OCI-LY7 (cell line): ENCODE results near the gene LDHD. TPM values are rescaled to one million over a fixed set of nuclear protein-coding genes. Genes with fewer than 3 reads are reported as not detected.
A peak's percentile ranks its signal among the peaks of the same experiment; 100 is the strongest.

Experiments
- BruUV-seq: library from RNA; stranded (reverse); fragments of 400-500 nt; replicated peaks from 2 replicates; lab custom pipeline; 2021; lab: Mats Ljungman, UMichigan
- CTCF ChIA-PET: fragments of 300-600 bp; sonication (Branson Sonifier 250); formaldehyde crosslinking; loops from one replicate; lab custom pipeline; 2022; ENCODE audit warnings: antibody characterized with exemption; ENCODE audit not compliant: unreplicated experiment; lab: Charles Lee
- POLR2A ChIA-PET: fragments of 300-600 bp; sonication (Branson Sonifier 250); formaldehyde crosslinking; loops from one replicate; lab custom pipeline; 2022; ENCODE audit warnings: antibody characterized with exemption; lab: Charles Lee
- DNase-seq: peaks from one replicate; pipeline ENCODE4 v3.0.0-alpha.2; 2015; ENCODE audit warnings: low spot score
- H2AFZ ChIP-seq: fragments of 200-600 bp; sonication (generic), shearing (Covaris generic); 2 replicates; pipeline ENCODE4 v1.6.1; 2014; ENCODE audit warnings: mild to moderate bottlenecking, antibody characterized with exemption, low read length, moderate library complexity
- H3K27ac ChIP-seq: fragments of 200-600 bp; sonication (generic); 2 replicates; pipeline ENCODE4 v1.5.1; 2014; ENCODE audit warnings: mixed run types, low read depth, mild to moderate bottlenecking, moderate library complexity, low read length, inconsistent platforms; ENCODE audit not compliant: poor library complexity, severe bottlenecking
- H3K36me3 ChIP-seq: fragments of 200-600 bp; sonication (generic); 2 replicates; pipeline ENCODE4 v1.6.1; 2014; ENCODE audit warnings: mild to moderate bottlenecking, antibody characterized with exemption, low read length, moderate library complexity, mixed read lengths; ENCODE audit not compliant: insufficient read depth
- H3K4me1 ChIP-seq: fragments of 200-600 bp; sonication (generic); 2 replicates; pipeline ENCODE4 v1.5.1; 2014; ENCODE audit warnings: mild to moderate bottlenecking, low read length; ENCODE audit not compliant: insufficient read depth, poor library complexity, severe bottlenecking
- H3K4me2 ChIP-seq: fragments of 200-600 bp; sonication (generic); 2 replicates; pipeline ENCODE4 v1.6.1; 2014; ENCODE audit warnings: mild to moderate bottlenecking, low read length
- H3K4me3 ChIP-seq: fragments of 200-600 bp; sonication (generic); 2 replicates; pipeline ENCODE4 v1.5.1; 2014; ENCODE audit warnings: mild to moderate bottlenecking, low read depth, low read length; ENCODE audit not compliant: poor library complexity, severe bottlenecking
- H3K79me2 ChIP-seq: fragments of 200-600 bp; sonication (generic); 2 replicates; pipeline ENCODE4 v1.6.1; 2016; ENCODE audit warnings: low read depth, mild to moderate bottlenecking, low read length, moderate library complexity, mixed read lengths; ENCODE audit not compliant: insufficient read depth
- H3K9me2 ChIP-seq: fragments of 200-600 bp; sonication (generic); 2 replicates; pipeline ENCODE4 v1.6.1; 2016; ENCODE audit warnings: mild to moderate bottlenecking, low read length, mixed read lengths; ENCODE audit not compliant: insufficient read depth
- H3K9me3 ChIP-seq: fragments of 200-600 bp; sonication (generic); 2 replicates; pipeline ENCODE4 v1.6.1; 2014; ENCODE audit warnings: mild to moderate bottlenecking, mixed run types, low read length, mixed read lengths
- H4K20me1 ChIP-seq: fragments of 200-600 bp; sonication (generic); 2 replicates; pipeline ENCODE4 v1.6.1; 2014; ENCODE audit warnings: mild to moderate bottlenecking, antibody characterized with exemption, low read length, moderate library complexity, mixed read lengths; ENCODE audit not compliant: insufficient read depth
- EZH2phosphoT487 ChIP-seq: fragments of 200-600 bp; sonication (generic); IDR thresholded peaks from 2 replicates; pipeline ENCODE4 v1.6.1; 2018; ENCODE audit warnings: low read depth, borderline replicate concordance, mild to moderate bottlenecking, mixed run types, antibody characterized with exemption, low read length, moderate library complexity, mixed read lengths
- intact Hi-C: fragments of 100-400 bp; cut with micrococcal nuclease; formaldehyde crosslinking; loops from one replicate; pipeline ENCODE4 v1.10.0; 2022; ENCODE audit not compliant: unreplicated experiment
- total RNA-seq, 2 experiments: library from RNA; depleted of rRNA in 1 of 2; stranded (reverse); fragments of >200 nt in 1 of 2; shearing (Covaris generic) in 1 of 2; gene quantifications; 2 replicates each; pipeline ENCODE4 v1.2.3, GENCODE V29; 2014 to 2022
- TF ChIP-seq, protein P1 (sequence below): fragments of 200-600 bp; sonication (generic); conservative IDR thresholded peaks from 2 replicates; pipeline ENCODE4 v1.5.1; 2014; ENCODE audit warnings: mild to moderate bottlenecking, antibody characterized with exemption, low read length, moderate library complexity, mixed read lengths

The LDHD gene
- total RNA-seq, 2 experiments from 2014 or later = 0.09 to 0.48 TPM

DNA sequence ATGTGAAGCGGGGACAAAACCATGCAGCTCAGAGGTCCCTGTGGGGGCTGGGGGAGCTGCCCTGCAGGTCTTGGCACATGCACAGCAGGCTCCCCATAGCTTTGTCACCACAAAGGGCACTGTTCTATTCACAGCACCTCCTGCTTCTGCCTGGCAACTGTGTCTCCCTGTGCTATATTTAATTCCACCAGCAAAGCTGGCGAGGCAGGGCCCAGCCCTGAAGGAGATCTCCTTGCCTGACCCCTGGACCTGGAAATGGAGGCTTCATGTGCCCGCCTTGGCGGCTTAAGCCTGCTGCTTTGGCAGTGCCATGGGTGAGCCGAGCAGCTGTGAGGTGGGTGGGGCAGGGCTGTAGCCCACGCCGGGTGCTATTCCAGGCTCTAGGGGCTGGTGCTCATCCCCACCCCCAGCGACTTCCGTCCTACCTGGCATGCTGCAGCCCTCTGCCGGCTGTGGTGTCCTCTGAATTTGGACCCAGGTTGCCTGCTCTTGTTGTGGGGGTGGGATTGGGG, 6.8 kb downstream of the LDHD start:
- intact Hi-C loops = loop anchor here (2.0 kb wide), 1 partner anchor 401 kb away; no protein-coding TSS in a partner anchor
- Histone ChIP-seq H3K4me1 (peaks cover 71% of the 10 kb centered on the region), H3K4me2 (peak overlapping the region; percentile 70), H3K36me3 (no peaks in the 10 kb centered on the region), H3K9me2 (no peaks in the 10 kb centered on the region), H2AFZ (peak overlapping the region; percentile 82; the same call in 1 of the 2 replicates), H3K4me3 (peak overlapping the region; percentile 53), H4K20me1 (no peaks in the 10 kb centered on the region), H3K79me2 (no peaks in the 10 kb centered on the region), H3K9me3 (no peaks in the 10 kb centered on the region), H3K27ac (peak overlapping the region; percentile 64)
- TF ChIP-seq EZH2phosphoT487 = no peak
- TF ChIP-seq, protein P1, sequence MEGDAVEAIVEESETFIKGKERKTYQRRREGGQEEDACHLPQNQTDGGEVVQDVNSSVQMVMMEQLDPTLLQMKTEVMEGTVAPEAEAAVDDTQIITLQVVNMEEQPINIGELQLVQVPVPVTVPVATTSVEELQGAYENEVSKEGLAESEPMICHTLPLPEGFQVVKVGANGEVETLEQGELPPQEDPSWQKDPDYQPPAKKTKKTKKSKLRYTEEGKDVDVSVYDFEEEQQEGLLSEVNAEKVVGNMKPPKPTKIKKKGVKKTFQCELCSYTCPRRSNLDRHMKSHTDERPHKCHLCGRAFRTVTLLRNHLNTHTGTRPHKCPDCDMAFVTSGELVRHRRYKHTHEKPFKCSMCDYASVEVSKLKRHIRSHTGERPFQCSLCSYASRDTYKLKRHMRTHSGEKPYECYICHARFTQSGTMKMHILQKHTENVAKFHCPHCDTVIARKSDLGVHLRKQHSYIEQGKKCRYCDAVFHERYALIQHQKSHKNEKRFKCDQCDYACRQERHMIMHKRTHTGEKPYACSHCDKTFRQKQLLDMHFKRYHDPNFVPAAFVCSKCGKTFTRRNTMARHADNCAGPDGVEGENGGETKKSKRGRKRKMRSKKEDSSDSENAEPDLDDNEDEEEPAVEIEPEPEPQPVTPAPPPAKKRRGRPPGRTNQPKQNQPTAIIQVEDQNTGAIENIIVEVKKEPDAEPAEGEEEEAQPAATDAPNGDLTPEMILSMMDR = no peak
- ChIA-PET CTCF (interaction anchor here (0.5 to 4.0 kb wide), 3 partner anchors 35 to 125 kb away, joined by 3 to 30 read pairs (median 5); partner anchors contain the start of genes WDR59 and ZNRF1), POLR2A (interaction anchor here (0.6 to 2.4 kb wide), 9 partner anchors 11 to 157 kb away, joined by 3 to 11 read pairs (median 5); partner anchors contain the start of genes WDR59 and ZNRF1)
- BruUV-seq = no TSS peak
- DNase-seq = peak; percentile 63

DNA sequence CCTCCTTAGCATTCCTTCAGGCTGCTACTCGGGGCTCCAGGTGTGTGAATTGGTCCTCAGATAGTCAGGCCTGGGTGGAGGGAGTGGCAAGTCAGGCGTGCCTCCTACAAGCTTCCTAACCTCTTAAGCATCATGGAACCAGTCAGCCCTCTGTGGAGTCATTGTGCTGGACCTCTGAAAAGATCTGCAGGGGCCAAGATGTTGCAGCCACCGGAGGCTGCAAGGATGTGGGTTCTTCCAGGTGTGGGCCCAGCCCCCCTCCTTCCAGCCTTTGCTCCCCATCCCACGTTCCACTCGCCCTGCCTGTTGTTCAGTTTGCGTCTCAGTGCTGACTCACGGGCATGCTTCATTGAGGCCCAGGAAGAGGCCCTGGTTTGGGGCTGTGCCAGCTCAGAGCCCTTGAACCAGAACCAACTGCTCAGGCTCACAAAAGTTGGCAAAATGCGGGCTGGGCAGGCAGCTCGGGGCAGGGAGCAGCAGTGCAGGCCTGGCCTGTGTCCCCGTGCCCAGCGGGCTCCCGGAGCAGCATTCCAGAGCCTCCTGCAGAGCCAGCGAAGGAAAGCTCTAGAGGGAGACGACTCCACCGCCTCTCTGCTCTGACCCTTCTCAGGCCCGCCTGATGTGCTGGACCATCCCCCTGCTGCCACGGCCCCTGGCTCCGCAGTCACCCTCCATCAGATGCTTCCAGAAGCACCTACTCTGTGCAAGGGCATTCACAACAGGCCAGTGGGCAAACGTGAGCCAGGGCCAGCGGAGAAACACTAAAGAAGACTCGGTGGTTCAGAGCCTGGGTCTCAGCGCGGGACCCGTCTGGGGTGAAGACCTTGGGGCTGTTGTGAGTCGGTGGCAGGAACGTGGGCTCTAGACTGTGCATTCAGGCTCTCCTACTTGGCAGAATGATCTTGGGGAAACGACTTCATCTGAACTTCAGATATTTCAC, 7.5 kb downstream of the LDHD start:
- Histone ChIP-seq H3K27ac (peak overlapping the region; percentile 64), H3K4me3 (peak overlapping the region; percentile 53), H3K9me2 (no peaks in the 10 kb centered on the region), H3K79me2 (no peaks in the 10 kb centered on the region), H3K4me2 (peak overlapping the region; percentile 70), H3K9me3 (no peaks in the 10 kb centered on the region), H3K36me3 (no peaks in the 10 kb centered on the region), H4K20me1 (no peaks in the 10 kb centered on the region), H3K4me1 (peaks cover 72% of the 10 kb centered on the region), H2AFZ (peak overlapping the region; percentile 82; the same call in 1 of the 2 replicates)
- no TSS peak for BruUV-seq
- no peak for TF ChIP-seq EZH2phosphoT487
- TF ChIP-seq, protein P1 = no peak
- intact Hi-C loops = no loop called here
- ChIA-PET POLR2A (interaction anchor here (0.6 to 2.4 kb wide), 12 partner anchors 11 to 156 kb away, joined by 3 to 11 read pairs (median 4); partner anchors contain the start of genes WDR59 and ZNRF1), CTCF (interaction anchor here (1.7 to 4.0 kb wide), 2 partner anchors 34 to 111 kb away, joined by 5 to 30 read pairs; partner anchors contain the start of gene ZNRF1)
- DNase-seq = peak; percentile 68
